ENCODE measurements around the gene DAZAP1.

The DAZAP1 gene

GRCh38 chr19:1394252-1395193 lies 12.9 kb upstream of the DAZAP1 start:
- DNase-seq, result no peak

DNA sequence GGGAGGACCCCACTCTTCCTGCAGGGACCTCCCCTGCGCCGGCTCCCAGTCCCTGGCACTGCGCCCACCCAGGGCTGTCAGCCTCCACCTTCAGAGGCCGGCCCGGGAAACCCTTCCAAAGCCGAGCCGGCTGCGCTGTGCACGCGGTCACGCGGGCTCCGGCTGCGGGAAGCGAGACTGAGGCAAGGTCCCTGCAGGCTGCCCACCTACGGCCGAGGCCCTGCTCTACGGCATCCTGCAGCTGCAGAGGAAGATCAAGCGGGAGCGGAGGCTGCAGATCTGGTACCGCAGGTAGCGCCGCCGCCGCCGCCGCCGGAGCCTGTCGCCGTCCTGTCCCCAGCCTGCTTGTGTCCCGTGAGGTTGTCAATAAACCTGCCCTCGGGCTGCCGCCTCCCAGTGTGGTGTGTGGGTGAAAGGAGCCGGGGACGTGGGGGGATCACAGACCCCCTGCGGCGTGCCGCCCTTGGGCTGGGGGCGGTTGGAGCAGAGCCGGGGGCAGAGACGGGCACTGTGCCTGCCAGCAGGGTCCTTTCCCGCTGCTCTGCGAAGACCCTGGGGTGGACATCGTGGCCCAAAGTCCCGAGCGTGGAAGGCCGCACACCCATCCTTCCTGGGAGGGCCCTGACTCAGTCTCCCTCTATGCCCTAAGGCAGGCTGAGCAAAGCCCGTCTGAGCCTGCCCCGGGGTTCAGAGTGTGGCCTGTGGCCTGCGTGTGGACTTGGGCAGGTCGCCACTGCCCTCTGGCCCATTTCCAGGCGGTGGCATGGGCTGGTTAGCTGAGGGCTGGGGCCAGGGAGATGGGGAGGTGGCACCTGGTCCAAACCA lies 12.0 kb upstream of the DAZAP1 start:
- no peak for DNase-seq

GRCh38 chr19:1396019-1396767 lies 11.2 kb upstream of the DAZAP1 start:
- peak; percentile 70 for DNase-seq

- DNase-seq, result no peak
Observed at GRCh38 chr19:1396768-1397679, 10.4 kb upstream of the DAZAP1 start.

DNA sequence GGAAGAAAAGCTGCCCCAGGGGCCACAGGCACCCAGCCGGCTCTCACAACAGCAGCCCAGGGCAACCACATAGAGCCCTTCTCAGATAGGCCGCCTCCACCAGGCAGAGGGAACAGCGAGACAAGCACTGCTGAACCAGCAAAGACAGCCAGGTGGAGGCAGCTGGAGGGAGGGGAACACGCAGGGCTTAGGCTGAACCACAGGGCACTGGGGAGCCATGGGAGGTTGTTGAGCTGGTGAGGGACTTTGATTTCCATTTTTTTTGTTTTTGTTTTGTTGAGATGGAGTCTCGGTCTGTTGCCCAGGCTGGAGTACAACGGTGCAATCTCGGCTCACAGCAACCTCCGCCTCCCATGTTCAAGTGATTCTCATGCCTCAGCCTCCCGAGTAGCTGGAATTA lies 9.5 kb upstream of the DAZAP1 start:
- DNase-seq, result peak; percentile 35

- DNase-seq, result no peak
Observed at GRCh38 chr19:1399079-1399478, 8.3 kb upstream of the DAZAP1 start.

GRCh38 chr19:1399745-1400144 lies 7.6 kb upstream of the DAZAP1 start:
- DNase-seq, result no peak

- peak; percentile 43 for DNase-seq
Observed at GRCh38 chr19:1400281-1401137, 6.9 kb upstream of the DAZAP1 start.

DNA sequence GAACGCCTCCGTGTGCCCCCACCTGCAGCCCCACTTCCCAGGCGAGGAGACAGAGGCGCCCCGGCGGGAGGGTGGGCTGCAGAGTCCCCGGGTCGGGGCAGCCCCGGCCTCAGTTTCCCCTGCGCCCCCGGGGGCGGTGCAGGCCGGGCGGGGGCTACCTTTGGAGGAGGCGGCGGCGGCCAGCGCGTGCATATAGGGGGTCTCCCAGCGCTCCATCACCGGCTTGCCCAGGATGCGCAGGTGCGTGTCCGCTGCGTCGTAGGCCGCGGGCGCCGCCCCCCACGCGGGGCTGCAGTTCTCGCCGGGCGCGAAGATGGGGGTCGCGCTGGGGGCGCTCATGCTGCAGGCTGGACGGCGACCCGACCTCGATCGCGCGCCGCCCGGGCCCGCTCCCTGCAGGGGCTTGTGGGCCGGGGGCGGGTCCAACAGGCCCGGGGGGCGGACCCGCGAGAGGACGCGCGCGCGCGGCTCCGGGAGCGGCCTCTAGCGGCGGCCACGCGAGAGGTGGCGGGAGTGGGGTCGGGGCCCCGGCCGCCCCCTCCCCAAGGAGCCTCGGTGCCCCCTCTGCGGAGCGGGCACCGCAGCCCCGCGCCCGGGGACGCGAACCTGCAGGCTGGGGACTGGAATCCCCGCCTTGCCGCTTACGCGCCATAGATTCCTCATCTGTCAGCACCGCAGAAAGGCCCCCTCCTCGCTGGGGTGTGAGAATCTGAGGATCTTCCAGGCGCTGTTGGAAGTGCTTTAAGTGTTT lies 6.1 kb upstream of the DAZAP1 start, which contains the start of gene GAMT:
GAMT (minus strand) TSS at position 405 of the 751 bp plus-strand sequence; CDS start at position 339, 66 bp downstream.
- peak; percentile 77 for DNase-seq

DNA sequence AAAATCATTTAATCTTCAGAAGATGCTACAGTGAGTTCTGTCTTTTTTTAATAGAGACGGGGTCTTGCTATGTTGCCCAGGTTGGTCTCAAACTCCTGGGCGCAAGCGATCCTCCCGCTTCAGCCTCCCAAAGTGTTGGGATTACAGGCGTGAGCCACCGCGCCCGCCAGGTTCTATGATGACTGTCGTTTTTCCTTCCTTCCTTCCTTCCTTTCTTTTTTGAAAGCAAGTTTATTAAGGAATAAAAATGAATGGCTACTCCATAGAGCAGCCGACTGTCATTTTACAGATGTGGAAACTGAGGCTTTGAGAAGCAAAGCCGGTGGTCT lies 5.5 kb upstream of the DAZAP1 start:
- no peak for DNase-seq

- DNase-seq, result peak; percentile 57
Observed at GRCh38 chr19:1402411-1403070, 4.8 kb upstream of the DAZAP1 start.

- peak; percentile 99 for DNase-seq
Observed at GRCh38 chr19:1406774-1407527, 435 bp upstream of the DAZAP1 start.

DNA sequence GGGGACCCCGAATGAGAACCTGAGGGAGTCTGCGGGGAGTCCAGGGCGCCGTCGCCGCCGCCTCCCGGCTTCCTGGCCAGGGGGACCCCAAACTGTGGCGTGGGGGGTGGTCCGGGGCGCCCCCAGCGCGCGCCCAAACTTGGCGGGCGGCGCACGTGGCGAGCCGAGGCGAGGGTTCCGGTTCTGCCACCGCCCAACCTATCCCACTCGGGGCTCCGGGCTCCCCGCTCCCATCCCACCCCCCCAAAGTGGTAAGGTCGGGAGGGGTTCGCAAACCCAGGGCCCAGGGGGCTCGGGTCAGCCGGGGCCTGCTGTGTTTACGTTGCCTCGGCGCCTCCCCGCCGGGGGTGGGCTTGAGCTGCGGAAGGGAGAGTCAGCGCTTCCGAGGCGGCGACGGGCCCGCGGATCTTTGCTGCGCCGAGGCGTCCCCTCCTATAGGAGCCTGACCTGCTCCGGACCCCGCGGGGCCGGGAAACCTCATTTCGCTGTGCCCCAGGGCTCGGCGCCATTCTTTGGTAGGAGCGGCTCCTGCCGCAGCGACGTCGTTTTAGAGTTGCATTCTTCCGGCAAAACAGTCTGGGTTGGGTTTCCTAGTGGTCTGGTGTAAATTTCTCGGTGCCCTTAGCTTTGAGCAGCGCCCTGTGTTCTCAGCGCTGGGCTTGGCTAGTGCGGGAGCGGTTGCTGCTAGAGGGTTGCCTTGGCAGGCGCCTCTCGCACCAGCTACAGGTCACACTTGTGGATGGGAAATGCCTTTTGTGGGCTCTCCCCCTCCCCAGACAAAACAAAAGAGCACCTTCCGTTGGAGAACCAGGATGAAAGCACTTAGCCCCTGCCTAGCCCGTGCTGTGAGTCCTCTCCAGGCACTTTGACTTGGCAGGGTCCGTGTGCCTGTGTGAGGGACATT lies 1.2 kb downstream of the DAZAP1 start:
- peak; percentile 76 for DNase-seq

DNA sequence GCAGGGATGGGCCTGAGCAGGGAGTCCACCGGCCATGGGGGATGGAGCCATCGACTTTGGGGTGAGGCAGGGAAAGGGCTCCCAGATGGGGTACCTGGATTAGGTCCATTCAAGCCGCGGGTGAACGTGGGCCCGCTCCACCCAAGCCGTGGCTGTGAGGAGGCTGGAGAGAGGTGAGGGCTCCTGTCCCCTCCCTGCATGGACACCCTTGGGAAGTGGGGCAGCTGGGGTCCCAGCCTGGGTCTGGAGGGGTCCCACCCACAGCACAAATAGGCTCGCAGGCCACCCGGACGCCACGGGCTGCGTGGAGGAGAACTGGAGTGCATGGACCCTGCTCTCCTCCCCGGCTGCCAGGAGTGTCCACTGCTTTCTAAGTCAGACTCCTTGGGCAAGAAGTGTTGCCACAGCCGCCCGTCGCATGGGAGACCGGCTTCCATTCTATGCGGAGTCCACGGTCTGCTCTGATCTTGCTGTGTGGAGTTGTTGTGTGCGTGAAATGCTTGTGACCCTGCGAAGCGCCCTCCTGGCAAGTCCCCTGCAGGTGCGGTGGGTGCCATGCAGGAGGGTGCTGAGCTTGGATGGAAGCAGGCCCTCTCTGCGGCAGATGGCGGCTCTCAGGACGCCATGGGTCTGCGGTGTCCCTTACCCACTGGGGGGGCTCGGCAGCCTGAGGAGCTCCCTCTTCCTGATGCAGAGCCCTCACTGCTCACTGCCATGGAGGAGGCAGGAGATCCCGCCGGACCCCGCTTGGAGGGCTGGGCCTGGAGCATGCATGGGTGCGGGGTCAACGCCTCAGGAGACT lies 2.0 kb downstream of the DAZAP1 start:
- no peak for DNase-seq

- peak; percentile 39 for DNase-seq
Observed at GRCh38 chr19:1410136-1410786, 2.9 kb downstream of the DAZAP1 start.

DNA sequence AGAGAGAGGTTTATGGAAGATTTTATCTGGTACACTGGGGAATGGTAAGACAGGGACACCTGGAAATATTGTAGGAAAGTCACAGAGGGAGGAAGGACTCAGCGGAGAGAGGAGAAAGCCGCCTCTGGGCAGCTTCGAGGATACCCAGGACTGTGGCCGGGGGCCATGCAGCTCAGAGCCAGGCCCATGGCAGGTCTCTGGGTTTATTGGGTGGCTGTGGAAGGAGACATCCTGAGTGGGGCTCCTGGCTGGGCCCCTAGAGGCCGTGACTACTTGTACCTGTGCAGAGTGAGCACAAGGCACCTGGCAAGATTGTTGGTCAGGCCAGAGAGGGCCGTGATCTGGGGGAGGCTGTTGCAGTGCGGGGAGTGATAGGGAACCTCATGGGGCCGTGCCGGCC lies 3.4 kb downstream of the DAZAP1 start:
- no peak for DNase-seq

Data from hematopoietic multipotent progenitor cell treated with erythropoietin and hydrocortisone succinate and interleukin-3 and kit ligand, for 4 days (in vitro differentiated cells).